RCC 7860 (cell line): Measurements from ENCODE around the gene DTNB.

Source experiments
- DNase-seq: peaks from one replicate; pipeline ENCODE4 v3.0.0-alpha.2; 2015; ENCODE audit warnings: low spot score
- FAIRE-seq: peaks from 2 replicates; lab custom pipeline; 2012; peaks lifted over from hg19 to GRCh38; lab: Jason Lieb, UNC

DTNB gene

GRCh38 chr2:25473758-25474340 lies 199.5 kb downstream of the DTNB start:
- DNase-seq (peak; percentile 45), FAIRE-seq (peak; percentile 73)

GRCh38 chr2:25473131-25473530 lies 200.2 kb downstream of the DTNB start:
- DNase-seq (no peak), FAIRE-seq (no peak)

- FAIRE-seq, result no peak
- DNase-seq, result no peak
Measured at GRCh38 chr2:25470806-25471205, 202.6 kb downstream of the DTNB start.

GRCh38 chr2:25467743-25468142 lies 205.6 kb downstream of the DTNB start:
- FAIRE-seq, result no peak
- DNase-seq, result no peak

GRCh38 chr2:25462021-25462420 lies 211.4 kb downstream of the DTNB start:
- DNase-seq (no peak), FAIRE-seq (no peak)

- FAIRE-seq (no peak), DNase-seq (no peak)
Measured at GRCh38 chr2:25460261-25460905, 213.0 kb downstream of the DTNB start.

- FAIRE-seq, result no peak
- no peak for DNase-seq
Measured at GRCh38 chr2:25454824-25455611, 218.4 kb downstream of the DTNB start.

- FAIRE-seq (no peak), DNase-seq (no peak)
Measured at GRCh38 chr2:25453199-25453905, 220.0 kb downstream of the DTNB start.

- DNase-seq (no peak), FAIRE-seq (no peak)
Measured at GRCh38 chr2:25448808-25449207, 224.6 kb downstream of the DTNB start.

- no peak for FAIRE-seq
- no peak for DNase-seq
Measured at GRCh38 chr2:25447018-25447417, 226.4 kb downstream of the DTNB start.

- FAIRE-seq (no peak), DNase-seq (no peak)
Measured at GRCh38 chr2:25446122-25446521, 227.3 kb downstream of the DTNB start.

GRCh38 chr2:25445464-25445863 lies 227.9 kb downstream of the DTNB start:
- FAIRE-seq, result no peak

GRCh38 chr2:25444608-25445270 lies 228.6 kb downstream of the DTNB start:
- no peak for FAIRE-seq

More at GRCh38 chr2:25445464-25445863, 227.9 kb downstream of the DTNB start:
- DNase-seq, result no peak

GRCh38 chr2:25443766-25444165 lies 229.6 kb downstream of the DTNB start:
- no peak for FAIRE-seq
- no peak for DNase-seq

More at GRCh38 chr2:25444608-25445270, 228.6 kb downstream of the DTNB start:
- DNase-seq, result no peak

GRCh38 chr2:25441353-25441752 lies 232.0 kb downstream of the DTNB start:
- FAIRE-seq (no peak), DNase-seq (no peak)

GRCh38 chr2:25438793-25439192 lies 234.6 kb downstream of the DTNB start:
- no peak for FAIRE-seq
- no peak for DNase-seq

- DNase-seq (no peak), FAIRE-seq (no peak)
Measured at GRCh38 chr2:25437881-25438662, 235.3 kb downstream of the DTNB start.

GRCh38 chr2:25435421-25435820 lies 238.0 kb downstream of the DTNB start:
- FAIRE-seq, result no peak
- no peak for DNase-seq

GRCh38 chr2:25431604-25432003 lies 241.8 kb downstream of the DTNB start:
- DNase-seq (no peak), FAIRE-seq (no peak)

- FAIRE-seq, result no peak
- no peak for DNase-seq
Measured at GRCh38 chr2:25430556-25430955, 242.8 kb downstream of the DTNB start.
